ENCODE results near the gene SLC25A14.
"Not testable (repeated sequence)": the region's sequence is repeated elsewhere in the genome, so short reads cannot be mapped to it uniquely, and the experiment has no call there.

The SLC25A14 gene

GRCh38 chrX:130300010-130300282, 39.8 kb upstream of the SLC25A14 start:
- Mint-ChIP-seq H3K36me3 (ENCODE audit: low read depth) (no peaks in the 10 kb centered on the region), H3K27ac (no peak overlapping the region), H3K9me3 (peaks cover 29% of the 10 kb centered on the region), H3K27me3 (ENCODE audit: low read depth, poor library complexity) (no peaks in the 10 kb centered on the region), H3K4me1 (peaks cover 7% of the 10 kb centered on the region), H3K4me3 (no peak overlapping the region)
- TF ChIP-seq CTCF (IDR thresholded peaks at IDR 0.05) = no peak
- DNase-seq = no peak

GRCh38 chrX:130301405-130301804, 38.3 kb upstream of the SLC25A14 start:
- no peak for TF ChIP-seq CTCF (IDR thresholded peaks at IDR 0.05)
- peaks cover 24% of the 10 kb centered on the region for H3K9me3 Mint-ChIP-seq
- no peaks in the 10 kb centered on the region for H3K36me3 Mint-ChIP-seq (ENCODE audit: low read depth)
- no peaks in the 10 kb centered on the region for H3K4me1 Mint-ChIP-seq
- H3K27ac Mint-ChIP-seq = no peak overlapping the region
- H3K27me3 Mint-ChIP-seq (ENCODE audit: low read depth, poor library complexity) = no peaks in the 10 kb centered on the region
- H3K4me3 Mint-ChIP-seq = no peak overlapping the region
- no peak for DNase-seq

- H3K9me3 Mint-ChIP-seq = peaks cover 24% of the 10 kb centered on the region
- no peaks in the 10 kb centered on the region for H3K27me3 Mint-ChIP-seq (ENCODE audit: low read depth, poor library complexity)
- TF ChIP-seq CTCF (IDR thresholded peaks at IDR 0.05) = no peak
- DNase-seq = no peak
- no peak overlapping the region for H3K27ac Mint-ChIP-seq
- no peaks in the 10 kb centered on the region for H3K4me1 Mint-ChIP-seq
- no peak overlapping the region for H3K4me3 Mint-ChIP-seq
- H3K36me3 Mint-ChIP-seq (ENCODE audit: low read depth) = no peaks in the 10 kb centered on the region
These were observed 37.7 kb upstream of the SLC25A14 start for GRCh38 chrX:130301977-130302376.

GRCh38 chrX:130304587-130305368, 34.9 kb upstream of the SLC25A14 start:
- Mint-ChIP-seq H3K9me3 (peaks cover 22% of the 10 kb centered on the region), H3K27me3 (ENCODE audit: low read depth, poor library complexity) (no peaks in the 10 kb centered on the region), H3K27ac (no peak overlapping the region), H3K36me3 (ENCODE audit: low read depth) (no peaks in the 10 kb centered on the region), H3K4me3 (no peak overlapping the region), H3K4me1 (no peaks in the 10 kb centered on the region)
- no peak for DNase-seq
- no peak for TF ChIP-seq CTCF (IDR thresholded peaks at IDR 0.05)

- not testable (repeated sequence) for H3K27ac Mint-ChIP-seq; H3K36me3 Mint-ChIP-seq (ENCODE audit: low read depth); H3K27me3 Mint-ChIP-seq (ENCODE audit: low read depth, poor library complexity); H3K4me3 Mint-ChIP-seq; H3K4me1 Mint-ChIP-seq; DNase-seq
- peaks cover 35% of the 10 kb centered on the region for H3K9me3 Mint-ChIP-seq
These were observed 19.8 kb upstream of the SLC25A14 start for GRCh38 chrX:130319886-130320285.

- Mint-ChIP-seq H3K4me3 (no peak overlapping the region), H3K27ac (no peak overlapping the region), H3K4me1 (no peaks in the 10 kb centered on the region), H3K36me3 (ENCODE audit: low read depth) (no peaks in the 10 kb centered on the region), H3K27me3 (ENCODE audit: low read depth, poor library complexity) (peaks cover 4% of the 10 kb centered on the region), H3K9me3 (peaks cover 35% of the 10 kb centered on the region)
- no peak for TF ChIP-seq CTCF (IDR thresholded peaks at IDR 0.05)
- DNase-seq = no peak
These were observed 18.2 kb upstream of the SLC25A14 start for GRCh38 chrX:130321550-130321949.
